Peyer's patch (tissue), 4 donors: ENCODE results near the gene PLXNA4.

Experiments
- POLR2A ChIP-seq, 2 donors: fragments of 450-650 bp; IDR thresholded peaks; one replicate each; pipeline ENCODE4 v1.5.1; 2017; ENCODE audit warnings: antibody characterized with exemption in 2 of 2, mild to moderate bottlenecking in 2 of 2, moderate library complexity in 2 of 2
- TF ChIP-seq, protein P1 (sequence below), 6 experiments: fragments of 450-650 bp in 4 of 6; fragments of 200-600 bp in 2 of 6; sonication (generic) in 1 of 6; IDR thresholded peaks; one replicate each; pipeline ENCODE4 v1.5.1; 2017 to 2019; ENCODE audit warnings: antibody characterized with exemption in 6 of 6, mild to moderate bottlenecking in 3 of 6, moderate library complexity in 1 of 6

DNA sequence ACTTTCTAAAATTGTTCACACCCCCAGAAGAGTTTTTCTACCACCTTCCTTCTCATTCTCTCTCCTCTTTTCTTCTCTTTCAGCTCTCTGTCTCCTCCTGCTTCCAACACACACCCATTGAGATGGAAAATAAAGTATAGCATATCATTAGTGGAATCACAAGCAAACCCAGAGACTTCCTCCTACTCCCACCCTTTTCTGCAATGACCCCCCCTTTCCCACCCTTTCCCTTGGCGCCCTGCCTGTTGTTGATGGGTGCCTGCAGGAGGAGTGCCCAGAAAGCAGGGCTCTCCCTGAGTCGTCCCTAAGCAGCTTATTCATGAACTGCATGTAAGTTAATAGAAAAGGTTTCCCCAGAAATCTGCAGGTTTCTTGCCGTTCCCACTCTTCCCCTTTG, 300.0 kb downstream of the PLXNA4 start:
- TF ChIP-seq, protein P1, sequence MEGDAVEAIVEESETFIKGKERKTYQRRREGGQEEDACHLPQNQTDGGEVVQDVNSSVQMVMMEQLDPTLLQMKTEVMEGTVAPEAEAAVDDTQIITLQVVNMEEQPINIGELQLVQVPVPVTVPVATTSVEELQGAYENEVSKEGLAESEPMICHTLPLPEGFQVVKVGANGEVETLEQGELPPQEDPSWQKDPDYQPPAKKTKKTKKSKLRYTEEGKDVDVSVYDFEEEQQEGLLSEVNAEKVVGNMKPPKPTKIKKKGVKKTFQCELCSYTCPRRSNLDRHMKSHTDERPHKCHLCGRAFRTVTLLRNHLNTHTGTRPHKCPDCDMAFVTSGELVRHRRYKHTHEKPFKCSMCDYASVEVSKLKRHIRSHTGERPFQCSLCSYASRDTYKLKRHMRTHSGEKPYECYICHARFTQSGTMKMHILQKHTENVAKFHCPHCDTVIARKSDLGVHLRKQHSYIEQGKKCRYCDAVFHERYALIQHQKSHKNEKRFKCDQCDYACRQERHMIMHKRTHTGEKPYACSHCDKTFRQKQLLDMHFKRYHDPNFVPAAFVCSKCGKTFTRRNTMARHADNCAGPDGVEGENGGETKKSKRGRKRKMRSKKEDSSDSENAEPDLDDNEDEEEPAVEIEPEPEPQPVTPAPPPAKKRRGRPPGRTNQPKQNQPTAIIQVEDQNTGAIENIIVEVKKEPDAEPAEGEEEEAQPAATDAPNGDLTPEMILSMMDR (IDR thresholded peaks at IDR 0.05) = no peak
- no peak for TF ChIP-seq POLR2A (IDR thresholded peaks at IDR 0.05)
